Calu3 (cell line): ENCODE data around the gene ERN1. TPM values are rescaled to one million over a fixed set of nuclear protein-coding genes. Genes with fewer than 3 reads are reported as not detected.

ENCODE experiments used
- BruUV-seq: library from RNA; stranded (reverse); fragments of 400-500 nt; replicated peaks from 2 replicates; lab custom pipeline; 2021; lab: Mats Ljungman, UMichigan
- CTCF ChIA-PET: fragments of 300-600 bp; sonication (Branson Sonifier 250); formaldehyde crosslinking; loops from one replicate; lab custom pipeline; 2022; ENCODE audit warnings: antibody characterized with exemption; lab: Charles Lee
- DNase-seq: peaks from one replicate; pipeline ENCODE4 v3.0.0; 2022
- H3K27ac Mint-ChIP-seq: one replicate; pipeline ENCODE4 v1.8.0; 2022; ENCODE audit warnings: mixed read lengths; ENCODE audit not compliant: unreplicated experiment
- H3K27me3 Mint-ChIP-seq: one replicate; pipeline ENCODE4 v1.8.0; 2022; ENCODE audit warnings: mixed read lengths; ENCODE audit not compliant: unreplicated experiment
- H3K36me3 Mint-ChIP-seq: one replicate; pipeline ENCODE4 v1.8.0; 2022; ENCODE audit warnings: mild to moderate bottlenecking, moderate library complexity, mixed read lengths; ENCODE audit not compliant: insufficient read depth, unreplicated experiment
- H3K4me1 Mint-ChIP-seq: one replicate; pipeline ENCODE4 v1.8.0; 2022; ENCODE audit warnings: mild to moderate bottlenecking, low read depth, mixed read lengths; ENCODE audit not compliant: unreplicated experiment
- H3K4me3 Mint-ChIP-seq: one replicate; pipeline ENCODE4 v1.8.0; 2022; ENCODE audit warnings: mild to moderate bottlenecking, low read depth, moderate library complexity, mixed read lengths; ENCODE audit not compliant: unreplicated experiment
- H3K9me3 Mint-ChIP-seq: one replicate; pipeline ENCODE4 v1.8.0; 2022; ENCODE audit warnings: low read depth, mixed read lengths; ENCODE audit not compliant: unreplicated experiment
- CTCF ChIP-seq: fragments of 200-600 bp; IDR thresholded peaks from one replicate; pipeline ENCODE4 v1.8.0; 2022; ENCODE audit warnings: antibody characterized with exemption; ENCODE audit not compliant: unreplicated experiment
- intact Hi-C: fragments of 100-400 bp; cut with micrococcal nuclease; formaldehyde crosslinking; loops from one replicate; pipeline ENCODE4 v1.10.0; 2022; ENCODE audit not compliant: unreplicated experiment
- total RNA-seq: library from RNA; stranded (reverse); gene quantifications from 2 replicates; pipeline ENCODE4 v1.2.3, GENCODE V29; 2022

ERN1 gene
- total RNA-seq, 1 experiment from 2014 or later = 16.5 TPM

- TF ChIP-seq CTCF = no peak
- intact Hi-C loops = no loop called here
- no peaks in the 10 kb centered on the region for H3K9me3 Mint-ChIP-seq
- H3K4me3 Mint-ChIP-seq = peak within 1 kb of the TSS; percentile 92
- CTCF ChIA-PET = no interaction called here
- no TSS peak for BruUV-seq
- H3K27me3 Mint-ChIP-seq = peaks cover 50% of the 10 kb centered on the region
- no peak within 1 kb of the TSS for H3K27ac Mint-ChIP-seq
- DNase-seq = peak; percentile 70
- H3K4me1 Mint-ChIP-seq = no peaks in the 10 kb centered on the region
- peaks cover 17% of the 10 kb centered on the region for H3K36me3 Mint-ChIP-seq
These were observed 131.8 kb downstream of the ERN1 start, which contains the start of gene PRR29 for GRCh38 chr17:63998050-63998720. Gene PRR29, plus strand, starts transcription at chr17:63998351. Its CDS starts 14 bp downstream, at chr17:63998365.

DNA sequence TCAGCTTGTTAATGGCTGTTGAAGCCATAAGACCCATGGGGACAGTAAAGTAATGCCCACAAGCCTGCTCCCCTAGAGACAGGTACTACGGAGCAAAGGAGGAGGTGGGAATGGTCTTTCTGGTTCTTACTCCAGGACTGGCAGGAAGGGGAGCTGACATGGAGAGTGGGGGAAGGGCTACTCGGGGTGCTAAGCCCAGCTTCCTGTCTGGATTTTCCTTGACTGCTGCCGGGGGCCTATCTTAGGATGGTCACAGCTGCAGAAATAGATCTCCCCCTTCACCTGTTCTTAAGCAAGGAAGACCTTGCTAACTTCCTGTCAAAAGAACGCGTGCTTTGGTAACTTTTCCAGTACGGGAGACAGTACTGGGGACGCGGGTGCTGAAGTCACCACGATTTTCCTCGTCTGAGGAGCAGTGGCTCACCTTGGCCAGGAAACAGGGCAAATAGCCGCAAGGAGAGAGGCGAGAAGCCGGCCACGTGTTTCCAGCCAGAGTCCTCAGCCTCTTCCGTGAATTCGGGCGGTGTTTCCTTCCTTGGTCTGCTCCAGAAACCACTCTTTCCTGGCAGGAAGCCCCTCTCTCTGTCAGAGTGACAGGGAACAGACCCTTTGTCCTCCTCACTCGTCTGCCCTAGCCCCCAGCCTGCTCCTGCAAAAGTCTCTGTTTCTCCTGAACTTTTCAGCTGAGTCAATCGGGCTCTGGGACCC, 132.4 kb downstream of the ERN1 start:
- H3K9me3 Mint-ChIP-seq = no peaks in the 10 kb centered on the region
- BruUV-seq = no TSS peak
- H3K27me3 Mint-ChIP-seq = peaks cover 57% of the 10 kb centered on the region
- CTCF ChIA-PET = no interaction called here
- intact Hi-C loops = no loop called here
- H3K4me3 Mint-ChIP-seq = peak overlapping the region; percentile 92
- no peak for TF ChIP-seq CTCF
- no peak overlapping the region for H3K27ac Mint-ChIP-seq
- no peak for DNase-seq
- H3K4me1 Mint-ChIP-seq = no peaks in the 10 kb centered on the region
- H3K36me3 Mint-ChIP-seq = peaks cover 17% of the 10 kb centered on the region

- intact Hi-C loops = no loop called here
- Mint-ChIP-seq H3K4me1 (no peaks in the 10 kb centered on the region), H3K27ac (no peak overlapping the region), H3K4me3 (peak overlapping the region; percentile 92), H3K36me3 (peaks cover 17% of the 10 kb centered on the region), H3K9me3 (no peaks in the 10 kb centered on the region), H3K27me3 (peaks cover 66% of the 10 kb centered on the region)
- CTCF ChIA-PET = no interaction called here
- TF ChIP-seq CTCF = no peak
- BruUV-seq = no TSS peak
- no peak for DNase-seq
These were observed 133.3 kb downstream of the ERN1 start for GRCh38 chr17:63996430-63997182.

GRCh38 chr17:63995626-63996025, 134.3 kb downstream of the ERN1 start:
- CTCF ChIA-PET = no interaction called here
- H3K36me3 Mint-ChIP-seq = peaks cover 17% of the 10 kb centered on the region
- H3K4me1 Mint-ChIP-seq = no peaks in the 10 kb centered on the region
- H3K27me3 Mint-ChIP-seq = peaks cover 75% of the 10 kb centered on the region
- H3K4me3 Mint-ChIP-seq = no peak overlapping the region
- BruUV-seq = no TSS peak
- H3K9me3 Mint-ChIP-seq = no peaks in the 10 kb centered on the region
- H3K27ac Mint-ChIP-seq = no peak overlapping the region
- no peak for TF ChIP-seq CTCF
- intact Hi-C loops = no loop called here
- no peak for DNase-seq
